Activated CD8-positive, alpha-beta memory T cell treated with anti-CD3 and anti-CD28 coated beads, Interleukin-2, amount 50 U/mL, for 48 hours (primary cell): ENCODE results near the gene ITIH2.
A peak's percentile ranks its signal among the peaks of the same experiment; 100 is the strongest.
"Not testable (repeated sequence)": the region's sequence is repeated elsewhere in the genome, so short reads cannot be mapped to it uniquely, and the experiment has no call there.

ENCODE experiments used
- DNase-seq: peaks from one replicate; pipeline ENCODE4 v3.0.0-alpha.2; 2020

The ITIH2 gene

GRCh38 chr10:7703140-7703539 is at the start of gene ITIH2:
TSS of gene ITIH2 (plus strand) at chr10:7703316. CDS start at chr10:7703435, 119 bp downstream.
- DNase-seq, result no peak

- not testable (repeated sequence) for DNase-seq
Observed at GRCh38 chr10:7657079-7657478, 46.0 kb upstream of the ITIH2 start.

- DNase-seq, result no peak
Observed at GRCh38 chr10:7657552-7657951, 45.6 kb upstream of the ITIH2 start.

GRCh38 chr10:7659560-7659959 is 43.6 kb upstream of the ITIH2 start:
- no peak for DNase-seq

GRCh38 chr10:7662522-7662921 is 40.6 kb upstream of the ITIH2 start:
- DNase-seq, result no peak

GRCh38 chr10:7664707-7665106 is 38.4 kb upstream of the ITIH2 start:
- no peak for DNase-seq

- no peak for DNase-seq
Observed at GRCh38 chr10:7665767-7666166, 37.3 kb upstream of the ITIH2 start.

GRCh38 chr10:7666253-7667023 is 36.7 kb upstream of the ITIH2 start, which contains the start of gene ITIH5:
TSS of gene ITIH5 (minus strand) at chr10:7666966. CDS start at chr10:7666892, 74 bp downstream.
- DNase-seq, result no peak

GRCh38 chr10:7667262-7668141 is 35.6 kb upstream of the ITIH2 start:
- DNase-seq, result no peak

- no peak for DNase-seq
Observed at GRCh38 chr10:7670157-7670556, 33.0 kb upstream of the ITIH2 start.

GRCh38 chr10:7672341-7673134 is 30.6 kb upstream of the ITIH2 start:
- DNase-seq, result no peak

GRCh38 chr10:7679256-7679655 is 23.9 kb upstream of the ITIH2 start:
- DNase-seq, result no peak

GRCh38 chr10:7680078-7680477 is 23.0 kb upstream of the ITIH2 start:
- DNase-seq, result not testable (repeated sequence)

- no peak for DNase-seq
Observed at GRCh38 chr10:7686351-7687171, 16.6 kb upstream of the ITIH2 start.

- DNase-seq, result peak; percentile 74
Observed at GRCh38 chr10:7687228-7687907, 15.7 kb upstream of the ITIH2 start.

- no peak for DNase-seq
Observed at GRCh38 chr10:7689591-7689990, 13.5 kb upstream of the ITIH2 start.

GRCh38 chr10:7690885-7691597 is 12.1 kb upstream of the ITIH2 start:
- not testable (repeated sequence) for DNase-seq

GRCh38 chr10:7692368-7692767 is 10.7 kb upstream of the ITIH2 start:
- not testable (repeated sequence) for DNase-seq

- not testable (repeated sequence) for DNase-seq
Observed at GRCh38 chr10:7693194-7693593, 9.9 kb upstream of the ITIH2 start.

- no peak for DNase-seq
Observed at GRCh38 chr10:7696545-7696944, 6.6 kb upstream of the ITIH2 start.

GRCh38 chr10:7697426-7697825 is 5.7 kb upstream of the ITIH2 start:
- DNase-seq, result no peak
